Left kidney (tissue), 2 donors: Measurements from ENCODE around the gene MRPL52. TPM values are rescaled to one million over a fixed set of nuclear protein-coding genes. Genes with fewer than 3 reads are reported as not detected.
"Not testable (repeated sequence)": the region's sequence is repeated elsewhere in the genome, so short reads cannot be mapped to it uniquely, and the experiment has no call there.

Source experiments
- DNase-seq: peaks from one replicate; pipeline ENCODE4 v3.0.0-alpha.2; 2013
- polyA plus RNA-seq: library from polyadenylated mRNA; unstranded; fragments of 120-200 nt; gene quantifications from one replicate; pipeline ENCODE4 v1.2.1, GENCODE V29; 2013; ENCODE audit not compliant: insufficient read length

MRPL52 gene
- polyA plus RNA-seq, 1 donor, result 81.9 TPM

DNA sequence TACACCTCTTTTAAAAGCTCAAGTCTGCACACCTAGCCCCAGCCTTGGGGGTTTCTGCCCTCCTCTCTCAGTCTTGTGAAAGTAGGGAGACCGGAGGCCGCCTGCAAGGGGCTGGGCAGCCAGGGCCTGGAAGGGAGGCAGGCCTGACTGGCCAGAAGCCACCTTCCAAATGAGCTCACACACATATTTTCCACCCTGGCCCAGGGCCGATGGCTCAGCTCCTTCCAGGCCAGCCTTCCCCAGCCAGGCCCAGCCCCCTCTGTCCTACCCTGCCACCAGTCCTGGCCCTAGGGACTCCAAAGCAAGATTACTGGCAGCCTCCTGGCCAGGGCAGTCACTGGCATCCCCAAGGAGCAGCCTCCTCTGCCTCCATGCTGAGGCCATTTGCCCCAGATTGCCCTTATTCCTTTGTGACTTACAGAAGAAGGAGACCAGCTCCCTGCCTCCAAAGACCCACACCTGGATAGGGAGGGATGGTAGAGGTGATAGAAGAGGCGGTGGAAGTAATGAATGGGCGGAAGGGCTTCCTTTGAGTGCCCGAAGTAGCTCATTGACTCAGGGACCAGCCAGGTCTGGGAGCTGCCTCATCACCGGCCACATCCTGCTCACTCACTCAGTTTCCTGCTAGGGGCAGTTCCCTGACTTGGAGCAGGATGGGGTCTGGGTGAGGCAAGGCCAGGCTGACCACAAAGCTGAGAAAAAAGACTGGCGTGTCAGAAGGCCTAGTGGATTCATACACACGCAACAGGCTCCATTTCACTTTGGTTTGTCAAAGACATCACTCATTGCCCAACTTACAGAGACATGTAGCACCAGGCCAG lies 21.5 kb downstream of the MRPL52 start:
- no peak for DNase-seq

DNA sequence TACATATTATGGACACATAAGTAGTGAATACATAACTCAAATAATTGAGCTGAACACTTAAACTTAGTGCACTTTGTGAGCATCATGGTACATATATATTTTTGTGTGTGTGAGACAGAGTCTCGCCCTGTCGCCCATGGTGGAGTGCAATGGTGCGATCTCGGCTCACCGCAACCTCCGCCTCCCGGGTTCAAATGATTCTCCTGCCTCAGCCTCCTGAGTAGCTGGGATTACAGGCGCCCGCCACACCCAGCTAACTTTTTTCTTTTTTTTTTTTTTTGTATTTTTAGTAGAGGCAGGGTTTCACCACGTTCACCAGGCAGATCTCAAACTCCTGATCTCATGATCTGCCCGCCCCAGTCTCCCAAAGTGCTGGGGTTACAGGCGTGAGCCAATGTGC lies 22.5 kb downstream of the MRPL52 start:
- DNase-seq, result not testable (repeated sequence)

DNA sequence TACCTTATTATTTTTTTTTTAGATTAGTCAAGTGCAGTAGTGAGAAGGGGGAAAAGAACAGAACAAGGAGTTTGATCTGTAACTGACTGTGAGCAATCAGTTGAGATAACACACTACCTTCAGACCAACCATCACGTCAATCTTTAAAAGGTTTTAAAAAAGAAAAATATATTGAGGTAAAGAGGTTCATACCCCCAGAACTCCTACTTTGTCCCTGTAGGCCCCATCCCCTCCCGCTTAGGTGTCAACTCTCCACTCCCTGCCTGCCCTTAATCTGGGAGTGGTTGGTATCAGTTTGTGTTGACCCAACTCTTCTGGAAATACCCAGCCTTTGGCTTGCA lies 22.9 kb downstream of the MRPL52 start:
- DNase-seq, result no peak

DNA sequence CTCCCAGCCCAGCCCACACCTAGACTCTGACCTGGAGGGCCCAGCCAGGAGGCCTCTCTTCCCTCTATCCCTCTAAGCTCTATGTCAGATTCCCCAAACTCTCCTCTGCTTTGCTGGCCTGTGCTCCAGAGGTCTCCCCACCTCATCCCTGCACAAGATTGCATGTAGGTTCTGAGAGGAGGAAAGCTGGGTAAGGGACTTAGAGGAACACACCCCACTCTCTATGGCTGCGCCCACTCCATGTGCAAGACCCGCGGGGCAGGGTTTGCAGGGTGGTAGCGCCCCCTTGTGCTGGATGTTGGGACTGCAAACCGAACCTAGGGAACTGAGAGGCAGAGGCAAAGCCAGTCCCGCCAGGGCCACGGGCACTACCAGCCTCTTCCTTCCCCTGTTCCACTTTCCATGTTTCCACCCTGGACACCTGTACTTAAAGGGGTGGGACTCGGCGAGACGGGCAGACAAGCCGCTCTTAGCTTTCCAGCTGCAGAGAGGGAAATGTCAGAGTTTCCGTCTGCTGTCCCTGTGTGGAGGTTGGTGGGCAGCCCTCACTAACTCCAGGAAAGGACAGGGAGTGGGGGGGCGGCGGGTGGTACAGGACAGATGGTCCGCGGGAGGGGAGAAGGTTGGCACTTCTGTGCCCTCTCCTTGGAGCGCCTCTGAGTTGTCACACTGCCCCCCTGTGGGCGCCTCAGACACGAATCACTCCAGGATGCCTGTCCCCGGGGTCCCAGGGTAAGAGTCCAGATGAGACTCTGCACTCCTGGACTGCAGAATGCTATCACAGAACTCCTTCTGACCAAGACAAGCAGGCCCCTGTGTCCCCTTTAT lies 23.5 kb downstream of the MRPL52 start:
- DNase-seq, result peak; percentile 90

DNA sequence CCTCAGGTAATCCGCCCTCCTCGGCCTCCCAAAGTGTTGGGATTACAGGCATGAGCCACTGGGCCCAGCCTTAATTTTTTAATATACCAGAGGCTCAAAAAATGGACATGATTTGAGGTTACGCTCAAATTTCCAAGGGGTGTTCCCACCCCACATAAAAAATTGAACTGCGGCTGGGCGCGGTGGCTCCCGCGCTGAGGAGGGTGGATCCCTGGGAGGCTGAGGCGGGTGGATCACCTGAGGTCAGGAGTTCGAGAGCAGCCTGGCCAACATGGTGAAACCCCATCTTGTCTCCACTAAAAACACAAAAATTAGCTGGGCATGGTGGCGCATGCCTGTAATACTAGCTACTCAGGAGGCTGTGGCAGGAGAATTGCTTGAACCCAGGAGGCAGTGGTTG lies 24.6 kb downstream of the MRPL52 start:
- not testable (repeated sequence) for DNase-seq

DNA sequence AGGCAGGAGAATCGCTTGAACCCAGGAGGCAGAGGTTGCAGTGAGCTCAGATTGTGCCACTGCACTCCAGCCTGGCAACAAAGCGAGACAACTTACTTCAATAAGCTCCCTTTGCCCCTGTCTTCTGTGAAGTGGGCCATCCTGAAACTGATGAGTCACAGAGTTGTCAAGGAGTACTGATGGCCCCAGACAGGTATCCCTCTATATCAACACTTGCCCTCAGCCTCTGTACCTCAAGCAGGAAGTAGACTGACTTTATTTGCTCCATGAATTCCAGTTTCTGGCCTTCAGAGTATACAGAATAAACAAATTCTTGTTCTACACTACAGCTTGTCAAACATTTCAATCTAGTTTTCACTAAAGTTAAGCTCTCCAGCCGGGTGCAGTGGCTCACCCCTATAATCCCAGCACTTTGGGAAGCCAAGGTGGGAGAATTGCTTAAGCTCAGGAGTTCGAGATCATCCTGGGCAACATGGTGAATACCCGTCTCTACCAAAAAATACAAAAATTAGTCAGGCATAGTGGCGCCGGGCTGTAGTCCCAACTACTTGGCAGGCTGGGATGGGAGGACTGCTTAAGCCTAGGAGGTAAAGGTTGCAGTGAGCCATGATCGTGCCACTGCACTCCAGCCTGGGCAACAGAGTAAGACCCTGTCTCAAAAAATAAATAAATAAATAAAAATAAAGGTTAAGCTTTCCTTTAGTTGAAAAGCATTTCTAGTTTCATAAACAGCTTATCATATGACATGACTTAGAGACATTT lies 25.5 kb downstream of the MRPL52 start:
- no peak for DNase-seq

DNA sequence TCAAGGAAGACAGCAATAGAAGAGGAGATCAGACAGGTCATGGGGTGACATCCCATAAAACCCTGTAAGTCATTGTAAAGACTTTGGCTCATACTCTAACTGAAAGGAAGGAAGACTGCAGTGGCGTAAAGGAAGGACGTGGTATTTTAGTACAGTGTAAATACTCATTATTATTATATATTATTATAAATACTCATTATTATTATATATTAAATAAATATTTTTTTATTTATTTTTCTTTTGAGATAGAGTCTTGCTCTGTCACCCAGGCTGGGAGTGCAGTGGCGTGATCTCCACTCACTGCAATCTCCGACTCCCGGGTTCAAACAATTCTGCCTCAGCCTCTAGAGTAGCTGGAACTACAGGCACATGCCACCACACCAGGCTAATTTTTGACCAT lies 26.7 kb downstream of the MRPL52 start:
- DNase-seq, result no peak

DNA sequence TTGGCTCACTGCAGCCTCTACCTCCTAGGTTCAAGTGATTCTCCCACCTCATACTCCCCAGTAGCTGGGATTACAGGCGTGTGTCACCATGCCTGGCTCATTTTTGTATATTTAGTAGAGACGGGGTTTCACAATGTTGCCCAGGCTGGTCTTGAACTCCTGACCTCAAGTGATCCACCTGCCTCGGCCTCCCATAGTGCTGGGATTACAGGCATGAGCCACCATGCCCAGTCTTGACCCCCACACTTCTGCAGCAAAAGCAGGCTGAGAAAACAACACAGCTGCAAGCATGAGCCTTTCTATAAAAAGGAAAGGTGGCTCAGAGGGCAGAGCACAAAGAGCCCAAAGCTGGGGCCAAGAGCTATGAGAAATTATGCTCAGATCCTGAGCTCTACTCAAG lies 30.7 kb downstream of the MRPL52 start:
- not testable (repeated sequence) for DNase-seq

DNA sequence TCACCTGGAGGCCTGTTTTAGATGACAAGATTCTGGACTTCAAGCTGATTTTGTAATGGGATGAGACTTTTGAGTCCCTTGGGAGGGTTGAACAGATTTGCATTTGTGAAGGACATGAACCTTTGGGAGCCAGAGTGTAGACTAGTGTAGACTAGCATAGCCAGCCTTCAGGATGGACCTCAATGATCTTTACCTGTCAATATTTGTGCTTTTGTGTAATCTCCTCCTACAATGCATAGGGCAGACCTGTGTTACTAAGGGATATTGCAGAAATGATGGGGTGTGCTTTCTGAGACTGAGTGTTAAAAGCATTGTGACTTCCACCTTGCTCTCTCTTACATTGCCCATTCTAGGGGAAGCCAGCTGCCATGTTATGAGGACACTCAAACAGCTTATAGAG lies 32.0 kb downstream of the MRPL52 start:
- no peak for DNase-seq

DNA sequence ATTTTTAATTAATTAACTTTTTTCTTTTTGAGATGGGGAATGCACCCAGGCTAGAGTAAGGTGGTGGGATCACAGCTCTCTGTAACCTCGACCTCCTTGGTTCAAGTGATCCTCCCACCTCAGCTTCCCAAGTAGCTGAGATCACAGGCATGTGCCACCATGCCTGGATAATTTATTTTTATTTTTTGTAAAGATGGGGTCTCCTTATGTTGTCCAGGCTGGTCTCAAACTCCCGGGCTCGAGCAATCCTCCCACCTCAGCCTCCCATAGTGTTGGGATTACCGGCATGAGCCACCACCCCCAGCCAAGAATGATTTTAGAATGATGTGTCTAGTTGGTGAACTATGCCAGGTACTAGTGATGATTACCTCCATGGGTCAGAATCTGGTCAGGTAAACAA lies 35.3 kb downstream of the MRPL52 start:
- DNase-seq, result no peak

DNA sequence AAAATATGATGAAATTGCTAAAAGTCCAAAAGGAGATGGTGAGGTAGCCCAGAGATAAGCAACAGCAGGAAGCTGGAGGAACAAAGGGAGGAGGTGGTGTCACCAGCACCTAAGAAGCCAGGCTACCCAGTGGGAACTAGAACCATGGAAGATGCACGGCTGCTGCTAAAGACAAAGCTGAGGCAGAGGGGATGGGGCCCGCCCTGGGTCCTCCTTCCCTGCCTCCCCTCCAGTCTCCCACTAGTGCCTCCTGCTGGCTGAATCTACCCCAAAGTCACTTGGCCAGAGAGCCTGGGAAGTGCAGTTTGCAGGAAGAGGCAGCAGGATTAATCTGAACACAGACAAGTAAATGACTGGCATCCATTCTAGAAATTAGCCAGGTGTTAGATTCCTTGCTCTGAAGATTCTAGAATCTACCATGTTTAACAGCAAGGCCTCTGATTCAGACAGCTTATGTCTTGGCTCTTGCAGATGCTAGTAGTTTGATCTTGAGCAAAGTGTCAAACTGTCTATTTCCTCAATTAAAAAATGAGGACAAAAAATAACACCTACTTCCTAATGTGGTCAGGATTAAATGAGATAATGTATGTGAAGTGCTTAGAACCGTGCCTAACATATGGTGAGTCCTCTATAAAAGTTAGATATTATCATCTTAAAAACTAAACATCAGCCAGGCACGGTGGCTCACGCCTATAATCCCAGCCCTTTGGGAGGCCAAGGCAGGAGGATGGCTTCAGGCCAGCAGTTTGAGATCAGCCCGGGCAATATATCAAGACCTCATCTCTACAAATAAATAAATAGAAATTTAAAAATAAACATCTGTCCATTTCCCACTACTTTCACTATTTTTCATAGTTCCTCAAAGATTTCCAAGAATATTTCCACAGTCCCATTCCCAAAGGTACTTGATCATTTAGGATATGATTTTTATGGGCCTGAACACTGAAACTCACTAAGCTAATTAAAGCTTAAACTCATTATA lies 36.0 kb downstream of the MRPL52 start:
- no peak for DNase-seq

DNA sequence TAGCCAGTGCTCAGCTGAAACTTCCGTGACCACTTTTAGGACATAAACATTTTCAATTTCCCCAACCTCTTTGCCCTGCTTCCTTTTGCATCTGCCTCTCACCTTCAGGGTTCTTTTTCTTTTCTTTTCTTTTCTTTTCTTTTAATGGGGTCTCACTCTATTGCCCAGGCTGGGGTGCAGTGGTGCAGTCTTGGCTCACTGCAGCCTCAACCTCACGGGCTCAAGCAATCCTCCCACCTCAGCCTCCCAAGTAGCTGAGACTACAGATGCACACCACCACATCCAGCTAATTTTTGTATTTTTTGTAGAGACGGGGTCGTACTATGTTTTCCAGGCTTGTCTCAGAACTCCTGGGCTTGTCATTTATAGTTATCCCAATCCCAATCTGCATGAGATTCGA lies 37.2 kb downstream of the MRPL52 start:
- DNase-seq, result no peak

DNA sequence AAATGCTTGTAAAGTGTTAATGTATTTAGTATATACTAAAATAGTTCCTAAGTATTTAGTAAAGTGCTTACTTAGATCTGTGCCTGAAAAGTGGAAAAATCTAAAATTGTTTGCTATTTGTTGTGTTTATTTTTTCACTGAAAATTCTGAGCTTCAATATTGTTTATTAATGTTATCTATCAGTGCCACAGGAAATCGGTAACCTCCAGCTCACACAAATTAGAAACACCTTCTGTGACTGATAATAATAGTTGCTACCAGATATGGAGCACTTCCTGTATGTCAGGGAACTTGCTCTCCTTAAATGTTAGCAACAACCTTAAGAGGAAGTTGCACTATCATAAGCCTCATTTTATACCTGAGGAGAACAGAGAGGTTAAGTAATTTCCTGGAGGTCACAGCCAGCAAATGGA lies 41.1 kb downstream of the MRPL52 start:
- no peak for DNase-seq

DNA sequence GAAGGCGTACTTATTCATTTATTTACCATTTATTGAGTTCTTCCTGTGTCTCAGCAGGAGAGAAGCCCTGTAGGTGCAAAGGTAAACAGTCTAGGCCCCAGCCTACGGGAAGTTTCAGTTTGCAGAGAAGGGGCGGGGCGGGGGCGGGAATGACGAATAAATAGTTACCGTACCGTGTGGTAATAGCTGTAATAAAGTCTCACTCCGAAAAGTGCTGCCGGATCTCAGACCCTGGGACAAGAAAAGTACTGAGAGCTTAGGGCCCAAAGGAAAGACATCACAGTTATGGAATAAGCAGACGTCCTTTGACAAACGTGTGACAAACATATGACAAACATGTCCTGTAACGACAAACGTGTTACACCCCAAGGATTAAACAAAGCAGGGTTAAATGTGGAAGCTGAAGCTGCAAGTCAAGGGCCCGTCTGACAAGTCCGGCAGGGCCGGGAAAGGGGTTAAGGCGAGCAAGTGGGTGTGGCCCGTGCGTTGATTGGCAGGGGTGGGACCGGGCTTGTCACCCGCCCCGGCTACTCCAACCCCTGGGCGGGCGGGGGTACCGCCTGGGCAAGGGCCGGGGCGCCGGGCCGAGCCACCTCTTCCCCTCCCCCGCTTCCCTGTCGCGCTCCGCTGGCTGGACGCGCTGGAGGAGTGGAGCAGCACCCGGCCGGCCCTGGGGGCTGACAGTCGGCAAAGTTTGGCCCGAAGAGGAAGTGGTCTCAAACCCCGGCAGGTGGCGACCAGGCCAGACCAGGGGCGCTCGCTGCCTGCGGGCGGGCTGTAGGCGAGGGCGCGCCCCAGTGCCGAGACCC lies 41.7 kb downstream of the MRPL52 start, which contains the start of gene LRP10:
Gene LRP10 (plus strand): TSS at position 517 of the 809 bp plus-strand sequence. CDS start 564 bp downstream, outside the sequence.
- peak; percentile 91 for DNase-seq

DNA sequence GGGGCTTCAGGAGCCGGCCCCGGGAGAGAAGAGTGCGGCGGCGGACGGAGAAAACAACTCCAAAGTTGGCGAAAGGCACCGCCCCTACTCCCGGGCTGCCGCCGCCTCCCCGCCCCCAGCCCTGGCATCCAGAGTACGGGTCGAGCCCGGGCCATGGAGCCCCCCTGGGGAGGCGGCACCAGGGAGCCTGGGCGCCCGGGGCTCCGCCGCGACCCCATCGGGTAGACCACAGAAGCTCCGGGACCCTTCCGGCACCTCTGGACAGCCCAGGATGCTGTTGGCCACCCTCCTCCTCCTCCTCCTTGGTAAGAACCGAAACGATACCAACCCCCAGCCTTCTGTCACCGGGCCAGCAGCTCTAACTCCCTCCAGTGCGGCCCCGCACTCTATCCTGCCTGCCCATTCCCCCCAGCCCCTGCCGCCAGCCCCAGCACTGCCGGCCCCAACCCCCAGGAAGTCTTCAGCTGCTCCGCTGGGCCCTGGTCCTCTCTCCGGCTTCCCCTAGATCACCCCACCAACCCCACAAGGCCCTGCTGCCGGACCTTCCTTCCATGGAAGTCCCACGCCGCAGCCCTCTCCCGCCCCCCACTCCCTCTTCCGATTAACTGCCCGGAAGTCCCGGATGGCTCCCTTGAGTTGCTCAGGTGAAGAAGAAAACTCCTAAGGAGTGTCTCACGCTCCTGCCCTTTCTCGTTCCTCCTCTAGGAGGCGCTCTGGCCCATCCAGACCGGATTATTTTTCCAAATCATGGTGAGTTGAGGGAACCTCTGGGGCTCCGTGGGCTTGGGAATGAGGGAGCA lies 42.5 kb downstream of the MRPL52 start:
- DNase-seq, result peak; percentile 92

DNA sequence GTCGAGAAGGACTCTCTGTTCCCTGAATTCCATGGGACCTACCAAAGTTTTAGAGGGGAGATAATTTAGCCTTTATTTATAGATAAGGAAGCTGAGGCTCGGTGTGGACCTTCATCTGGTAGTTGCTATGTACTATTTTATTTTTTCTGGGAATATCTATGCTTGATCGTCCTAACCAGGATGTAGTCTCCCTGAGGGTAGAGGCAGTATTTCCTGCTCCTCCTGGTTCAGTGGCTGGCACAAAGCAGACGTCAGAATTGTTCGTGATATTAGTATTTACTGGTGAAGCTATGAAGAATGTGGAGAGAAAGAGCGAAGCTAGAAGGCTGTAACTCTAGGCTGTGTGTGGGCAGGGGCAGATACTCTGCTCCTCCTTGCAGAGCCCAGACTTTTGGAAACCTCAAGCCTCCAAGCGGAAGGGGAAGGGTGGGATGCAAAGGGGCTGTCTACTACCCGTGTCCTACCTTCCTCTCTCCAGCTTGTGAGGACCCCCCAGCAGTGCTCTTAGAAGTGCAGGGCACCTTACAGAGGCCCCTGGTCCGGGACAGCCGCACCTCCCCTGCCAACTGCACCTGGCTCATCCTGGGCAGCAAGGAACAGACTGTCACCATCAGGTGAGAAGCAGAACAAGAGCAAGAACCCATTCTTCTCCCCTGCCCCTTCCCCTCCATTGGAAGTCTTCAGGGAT lies 43.3 kb downstream of the MRPL52 start:
- no peak for DNase-seq

DNA sequence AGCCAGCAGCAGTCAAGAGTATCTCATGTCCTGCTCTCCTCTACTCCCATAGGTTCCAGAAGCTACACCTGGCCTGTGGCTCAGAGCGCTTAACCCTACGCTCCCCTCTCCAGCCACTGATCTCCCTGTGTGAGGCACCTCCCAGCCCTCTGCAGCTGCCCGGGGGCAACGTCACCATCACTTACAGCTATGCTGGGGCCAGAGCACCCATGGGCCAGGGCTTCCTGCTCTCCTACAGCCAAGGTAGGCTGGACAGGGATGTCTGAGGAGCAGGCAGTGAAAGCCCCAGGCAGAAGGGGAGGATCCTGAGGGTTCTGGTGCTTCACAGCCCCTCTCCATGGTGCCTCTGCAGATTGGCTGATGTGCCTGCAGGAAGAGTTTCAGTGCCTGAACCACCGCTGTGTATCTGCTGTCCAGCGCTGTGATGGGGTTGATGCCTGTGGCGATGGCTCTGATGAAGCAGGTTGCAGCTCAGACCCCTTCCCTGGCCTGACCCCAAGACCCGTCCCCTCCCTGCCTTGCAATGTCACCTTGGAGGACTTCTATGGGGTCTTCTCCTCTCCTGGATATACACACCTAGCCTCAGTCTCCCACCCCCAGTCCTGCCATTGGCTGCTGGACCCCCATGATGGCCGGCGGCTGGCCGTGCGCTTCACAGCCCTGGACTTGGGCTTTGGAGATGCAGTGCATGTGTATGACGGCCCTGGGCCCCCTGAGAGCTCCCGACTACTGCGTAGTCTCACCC lies 45.5 kb downstream of the MRPL52 start:
- no peak for DNase-seq

DNA sequence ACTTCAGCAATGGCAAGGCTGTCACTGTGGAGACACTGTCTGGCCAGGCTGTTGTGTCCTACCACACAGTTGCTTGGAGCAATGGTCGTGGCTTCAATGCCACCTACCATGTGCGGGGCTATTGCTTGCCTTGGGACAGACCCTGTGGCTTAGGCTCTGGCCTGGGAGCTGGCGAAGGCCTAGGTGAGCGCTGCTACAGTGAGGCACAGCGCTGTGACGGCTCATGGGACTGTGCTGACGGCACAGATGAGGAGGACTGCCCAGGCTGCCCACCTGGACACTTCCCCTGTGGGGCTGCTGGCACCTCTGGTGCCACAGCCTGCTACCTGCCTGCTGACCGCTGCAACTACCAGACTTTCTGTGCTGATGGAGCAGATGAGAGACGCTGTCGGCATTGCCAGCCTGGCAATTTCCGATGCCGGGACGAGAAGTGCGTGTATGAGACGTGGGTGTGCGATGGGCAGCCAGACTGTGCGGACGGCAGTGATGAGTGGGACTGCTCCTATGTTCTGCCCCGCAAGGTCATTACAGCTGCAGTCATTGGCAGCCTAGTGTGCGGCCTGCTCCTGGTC lies 46.1 kb downstream of the MRPL52 start:
- no peak for DNase-seq
